ENCODE results near the gene BCAT1.
"Not testable (repeated sequence)": the region's sequence is repeated elsewhere in the genome, so short reads cannot be mapped to it uniquely, and the experiment has no call there.

Gene BCAT1

DNA sequence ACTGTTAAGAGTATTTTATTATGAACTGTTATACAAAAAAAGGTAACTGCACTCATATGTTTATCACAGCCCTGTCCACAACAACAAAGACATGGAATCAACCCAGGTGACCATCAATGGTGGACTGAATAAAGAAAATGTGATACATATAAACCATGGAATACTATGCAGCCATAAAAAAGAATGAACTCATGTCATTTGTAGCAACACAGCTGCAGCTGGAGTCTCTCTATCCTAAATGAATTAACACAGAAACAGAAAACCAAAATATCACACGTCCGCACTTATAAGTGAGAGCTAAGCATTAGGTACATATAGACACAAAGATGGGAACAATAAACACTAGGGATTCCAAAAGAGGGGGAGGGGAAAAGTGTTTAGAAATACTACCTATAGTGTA is 95.8 kb downstream of the BCAT1 start:
- no peak for DNase-seq (ENCODE audit: low read depth)

DNA sequence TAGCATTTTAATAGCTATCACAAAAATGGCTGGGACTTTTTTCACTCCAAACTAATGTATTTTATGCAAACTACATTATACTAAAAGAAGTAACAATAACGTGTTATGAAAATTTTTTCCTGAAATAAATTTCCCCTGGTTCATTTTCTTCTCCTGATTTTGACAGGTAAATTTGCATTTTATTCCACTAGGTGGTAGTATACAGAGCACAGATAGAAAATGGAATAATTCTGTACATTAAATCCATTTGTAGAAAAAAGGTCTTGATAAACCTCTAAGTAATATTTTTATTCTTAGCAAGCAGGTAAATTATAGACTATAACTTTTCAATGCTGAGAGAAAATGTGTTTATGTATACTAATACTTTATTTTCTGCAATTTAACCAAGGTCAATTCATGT is 96.5 kb downstream of the BCAT1 start:
- no peak for DNase-seq (ENCODE audit: low read depth)

DNA sequence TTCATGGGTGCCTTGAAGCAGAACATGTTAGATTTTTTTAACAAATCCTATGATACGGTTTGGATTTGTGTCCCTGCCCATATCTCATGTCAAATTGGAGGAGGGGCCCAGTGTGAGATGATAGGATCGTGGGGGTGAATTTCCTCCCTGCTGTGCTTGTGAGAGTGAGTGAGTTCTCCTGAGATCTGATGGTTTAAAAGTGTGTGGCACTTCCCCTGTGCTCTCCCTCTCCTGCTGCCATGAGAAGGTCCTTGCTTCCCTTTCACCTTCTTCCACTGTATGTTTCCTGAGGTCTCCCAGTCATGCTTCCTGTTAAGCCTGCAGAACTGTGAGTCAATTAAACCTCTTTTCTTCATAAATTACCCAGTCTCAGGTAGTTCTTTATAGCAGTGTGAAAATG is 97.0 kb downstream of the BCAT1 start:
- not testable (repeated sequence) for DNase-seq (ENCODE audit: low read depth)

- no peak for DNase-seq (ENCODE audit: low read depth)
Measured at GRCh38 chr12:24851341-24851740, 97.6 kb downstream of the BCAT1 start.

GRCh38 chr12:24850496-24850895 is 98.4 kb downstream of the BCAT1 start:
- DNase-seq (ENCODE audit: low read depth) = no peak

DNA sequence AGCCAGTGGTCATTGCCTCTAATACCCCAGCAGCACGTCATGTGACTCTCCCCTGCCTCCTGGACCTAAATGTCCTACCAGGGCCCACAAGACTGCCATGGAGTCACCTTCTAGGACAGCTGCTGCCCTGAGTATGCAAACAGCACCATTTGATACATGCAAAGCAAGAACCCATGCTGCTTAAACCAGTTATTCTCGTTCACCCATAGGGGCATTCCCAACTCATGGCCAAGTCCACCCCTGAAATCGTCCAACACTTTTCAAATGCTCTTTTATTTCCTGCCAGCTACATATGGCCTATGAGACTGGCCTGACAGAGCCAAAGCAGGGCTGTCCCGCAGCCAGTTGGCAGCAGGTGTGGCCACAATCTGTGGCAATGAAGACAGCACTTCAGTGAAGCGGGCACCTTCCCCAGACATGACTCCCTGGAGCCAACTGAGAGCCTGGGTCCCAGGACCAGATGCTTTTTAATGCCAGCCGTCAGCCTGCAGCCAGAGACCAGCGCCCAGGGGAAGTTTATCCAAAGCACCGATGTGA is 99.9 kb downstream of the BCAT1 start:
- no peak for DNase-seq (ENCODE audit: low read depth)

DNA sequence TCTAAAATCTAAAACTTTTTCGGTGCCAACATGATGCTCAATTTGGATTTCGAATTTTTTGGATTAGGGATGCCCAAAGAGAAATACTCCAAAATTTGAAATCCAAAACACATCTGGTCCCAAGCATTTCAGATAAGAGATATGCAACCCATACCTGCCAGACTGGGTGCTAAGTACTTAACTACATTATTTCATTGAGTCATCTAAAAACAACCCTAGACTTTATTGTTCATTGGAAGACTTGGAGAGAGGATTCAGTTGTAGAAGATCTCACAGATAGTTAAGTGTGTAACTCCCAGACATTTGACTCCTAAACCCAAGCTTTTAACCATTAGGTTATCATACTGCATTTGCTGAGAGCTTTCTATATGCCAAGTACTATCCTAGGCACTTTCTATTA is 102.2 kb downstream of the BCAT1 start:
- no peak for DNase-seq (ENCODE audit: low read depth)

GRCh38 chr12:24845615-24846014 is 103.3 kb downstream of the BCAT1 start:
- no peak for DNase-seq (ENCODE audit: low read depth)

DNA sequence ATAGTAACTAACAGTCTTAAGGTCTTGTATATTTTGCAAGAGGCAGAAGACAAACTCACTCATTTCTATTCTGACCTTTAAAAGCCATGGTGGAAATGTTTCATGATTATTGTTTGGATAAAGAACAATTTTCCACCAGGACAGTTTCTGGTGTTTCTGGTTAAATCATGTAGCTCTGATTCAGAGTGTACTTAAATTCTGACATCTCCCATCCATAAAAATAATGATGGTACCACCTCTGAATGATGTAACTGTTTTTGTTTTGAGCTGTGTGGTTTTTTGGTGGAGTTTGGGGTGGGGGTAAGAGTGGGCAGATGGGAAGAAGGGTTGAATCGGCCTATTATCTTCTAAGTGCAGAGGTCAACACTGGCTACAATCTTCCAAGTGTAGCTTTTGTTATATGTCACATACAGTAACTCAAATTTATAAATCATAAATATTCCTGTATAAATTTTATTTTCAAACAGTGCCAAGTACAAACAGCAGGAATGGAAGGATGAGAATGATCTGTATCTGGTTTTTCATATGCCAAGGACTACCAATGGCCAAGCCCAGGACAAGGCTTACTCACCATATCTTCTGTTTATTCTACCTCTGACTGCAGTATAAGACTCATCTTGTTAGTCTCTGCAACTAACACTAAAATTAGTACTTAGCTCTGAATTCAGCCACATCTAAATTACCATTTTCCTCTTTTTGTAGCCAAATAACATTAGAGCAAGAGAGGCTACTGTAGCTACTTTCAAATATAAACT is 108.7 kb downstream of the BCAT1 start:
- no peak for DNase-seq (ENCODE audit: low read depth)

DNA sequence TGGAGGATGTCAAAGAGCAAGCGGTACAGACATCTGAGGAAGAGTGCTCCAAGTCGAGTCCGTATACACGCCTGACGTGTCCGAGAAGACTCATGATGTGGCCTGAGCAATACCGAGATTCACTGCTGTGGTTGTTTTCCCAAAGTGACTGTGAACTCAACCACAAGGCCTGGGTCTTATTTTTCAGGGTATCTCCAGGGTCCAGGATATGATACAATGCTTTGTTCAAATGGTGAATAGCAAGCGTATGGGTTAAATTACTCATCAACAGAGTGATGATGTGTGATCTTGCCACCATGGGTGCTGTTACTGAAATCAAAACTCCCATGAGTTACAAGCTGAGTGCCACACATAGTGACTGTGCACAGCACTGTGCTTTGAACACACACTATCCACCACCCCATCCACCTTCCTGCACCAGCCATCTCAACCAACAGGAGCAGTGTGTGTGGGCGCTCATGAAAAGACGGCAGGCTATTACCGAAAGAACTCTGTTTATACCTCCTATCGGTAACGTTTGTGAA is 109.6 kb downstream of the BCAT1 start:
- peak; percentile 30 for DNase-seq (ENCODE audit: low read depth)

GRCh38 chr12:24838531-24838950 is 110.4 kb downstream of the BCAT1 start:
- DNase-seq (ENCODE audit: low read depth) = no peak

DNA sequence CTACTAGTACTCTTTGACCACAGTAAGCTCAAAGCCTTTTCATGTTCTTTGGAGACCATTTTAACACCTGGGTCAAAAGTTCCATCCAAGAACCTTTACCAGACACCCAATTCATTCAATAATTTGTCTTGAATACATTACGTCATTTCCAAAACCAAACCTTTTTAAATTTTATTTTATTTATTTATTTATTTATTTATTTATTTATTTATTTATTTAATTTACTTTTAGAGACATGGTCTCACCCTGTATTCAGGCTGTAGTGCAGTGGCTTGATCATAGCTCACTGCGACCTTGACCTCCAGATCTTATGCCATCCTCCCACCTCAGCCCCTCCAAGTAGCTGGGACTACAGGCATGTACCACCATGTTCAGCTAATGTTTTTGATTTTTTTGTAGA is 113.5 kb downstream of the BCAT1 start:
- DNase-seq (ENCODE audit: low read depth) = no peak

DNA sequence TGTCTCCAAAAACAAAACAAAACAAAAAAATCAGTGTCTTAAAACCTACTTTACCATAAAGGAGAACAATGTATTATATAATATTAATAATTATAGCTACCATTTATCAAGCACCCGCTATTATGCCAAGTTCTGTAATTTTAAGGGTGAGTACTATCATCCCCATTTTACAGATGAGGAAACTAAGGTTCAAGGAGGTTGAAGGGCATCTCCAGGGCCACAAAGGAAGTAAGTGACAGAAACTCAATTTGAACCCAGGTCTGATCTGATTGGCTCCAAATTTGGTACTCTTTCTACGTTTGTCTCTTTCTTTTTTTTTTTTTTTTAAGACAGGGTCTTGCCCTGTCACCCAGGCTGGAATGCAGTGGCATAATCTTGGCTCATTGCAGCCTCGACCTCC is 115.4 kb downstream of the BCAT1 start:
- no peak for DNase-seq (ENCODE audit: low read depth)

- no peak for DNase-seq (ENCODE audit: low read depth)
Measured at GRCh38 chr12:24823808-24824515, 124.9 kb downstream of the BCAT1 start.

GRCh38 chr12:24822121-24822899 is 126.6 kb downstream of the BCAT1 start:
- no peak for DNase-seq (ENCODE audit: low read depth)

- no peak for DNase-seq (ENCODE audit: low read depth)
Measured at GRCh38 chr12:24821691-24822090, 127.2 kb downstream of the BCAT1 start.

DNA sequence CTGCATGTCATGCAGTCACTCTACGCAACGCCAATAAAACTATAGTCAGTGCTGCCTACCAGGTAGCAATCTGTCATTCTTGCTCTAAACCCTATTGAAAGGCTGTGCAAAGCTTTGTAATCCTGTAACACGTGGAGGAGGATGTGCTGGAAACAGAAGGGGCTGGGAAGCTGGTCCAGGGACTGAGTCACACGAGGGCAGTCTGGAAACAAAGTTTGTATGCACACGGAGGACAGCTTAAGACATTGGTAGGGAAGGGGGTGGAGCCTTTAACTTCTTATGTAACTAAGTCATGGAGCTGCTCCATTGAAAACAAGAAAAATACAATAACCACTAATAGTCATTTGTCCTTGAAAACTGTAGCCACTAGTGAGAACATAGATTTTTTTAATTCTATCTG is 128.0 kb downstream of the BCAT1 start:
- DNase-seq (ENCODE audit: low read depth) = no peak

DNA sequence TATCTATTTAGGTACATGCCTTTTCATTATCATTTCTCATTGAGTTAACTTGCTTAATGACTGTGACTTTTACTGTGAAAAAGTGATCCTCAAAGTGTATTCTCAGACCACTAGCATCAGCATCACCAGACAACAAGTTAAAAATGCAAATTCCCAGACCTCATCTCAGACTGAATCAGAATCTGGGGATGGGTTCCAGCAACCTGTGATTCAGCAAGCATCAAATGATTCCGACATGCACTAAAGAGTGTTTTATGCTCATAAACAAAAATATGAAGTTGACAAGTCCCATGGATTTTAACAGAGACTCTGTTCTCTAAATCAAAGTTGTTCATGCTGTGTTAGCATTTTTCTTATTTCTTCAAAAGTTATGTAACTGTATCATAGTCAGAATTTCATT is 130.6 kb downstream of the BCAT1 start:
- no peak for DNase-seq (ENCODE audit: low read depth)

DNA sequence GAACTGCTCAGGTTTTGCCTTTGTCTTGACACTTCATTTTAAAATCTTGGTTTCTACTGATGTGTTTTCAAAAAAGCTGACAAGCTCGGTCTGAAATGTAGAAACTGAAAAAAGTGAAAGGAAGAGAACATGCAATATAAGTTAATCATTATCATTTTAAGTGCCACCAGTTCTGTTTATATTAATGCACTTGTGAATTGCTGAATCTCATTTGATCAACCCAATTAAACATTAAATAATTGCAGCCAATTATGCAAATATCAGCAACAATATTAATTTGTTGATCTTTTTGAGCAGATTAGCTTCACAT is 133.8 kb downstream of the BCAT1 start:
- DNase-seq (ENCODE audit: low read depth) = no peak

DNA sequence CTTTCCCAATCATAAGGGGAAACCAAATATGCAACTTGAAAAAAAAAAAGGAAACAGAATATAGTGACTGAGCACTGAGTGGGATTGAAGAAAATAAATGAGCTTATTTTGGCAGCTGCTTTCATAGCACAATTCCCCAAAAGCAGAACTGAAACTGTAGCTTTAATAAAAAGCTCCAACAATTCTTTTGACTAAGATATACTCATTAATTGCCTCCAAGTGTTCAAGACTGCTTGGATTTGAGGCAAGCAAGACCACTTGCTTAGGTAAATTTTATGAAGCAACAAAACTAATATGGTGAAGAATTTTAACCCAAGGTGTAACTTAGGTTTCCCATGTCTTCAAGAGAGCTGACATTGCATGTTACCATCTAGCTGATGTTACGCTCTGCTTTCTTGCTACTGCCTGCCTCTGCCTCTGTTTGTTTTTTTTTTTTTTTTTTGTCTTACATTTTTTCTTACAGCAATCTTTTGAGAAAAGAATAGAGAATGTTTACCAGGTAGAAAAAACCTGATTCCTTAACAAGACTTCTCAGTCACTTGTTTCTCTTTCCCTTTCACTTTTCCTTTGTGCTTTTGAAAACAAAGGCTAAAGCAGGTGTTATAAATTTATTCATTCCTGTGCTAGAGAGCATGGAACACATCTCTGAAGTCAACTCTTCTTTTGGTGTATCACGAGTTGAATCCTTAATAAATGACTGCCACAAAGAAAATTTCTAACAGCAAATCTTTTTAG is 134.4 kb downstream of the BCAT1 start:
- DNase-seq (ENCODE audit: low read depth) = no peak

DNA sequence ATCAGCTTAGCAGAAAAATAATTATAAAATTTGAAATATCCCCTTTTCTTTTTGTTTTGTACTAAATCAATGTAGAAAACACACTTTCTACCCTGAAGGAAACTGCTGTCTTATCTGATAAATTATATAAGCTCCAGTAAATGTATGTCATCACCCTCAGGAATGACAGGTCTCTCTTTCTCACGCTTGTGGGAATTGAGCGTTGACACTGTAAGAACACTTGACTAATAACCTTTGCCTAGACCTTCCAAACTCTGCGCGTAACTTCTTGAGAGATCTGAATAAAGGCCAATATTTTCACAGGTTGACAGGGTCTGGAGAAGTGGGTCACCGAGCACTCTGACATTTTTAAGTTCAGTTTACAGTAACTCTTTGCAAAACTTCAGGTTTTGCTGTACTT is 138.5 kb downstream of the BCAT1 start:
- DNase-seq (ENCODE audit: low read depth) = no peak

- not testable (repeated sequence) for DNase-seq (ENCODE audit: low read depth)
Measured at GRCh38 chr12:24809306-24809705, 139.6 kb downstream of the BCAT1 start.
